Measurements from ENCODE around the gene MLLT3.

The MLLT3 gene

GRCh38 chr9:20507431-20507830 is 114.9 kb downstream of the MLLT3 start:
- DNase-seq = no peak

- DNase-seq = no peak
These were observed 116.0 kb downstream of the MLLT3 start for GRCh38 chr9:20506099-20506900.

- DNase-seq = no peak
These were observed 116.7 kb downstream of the MLLT3 start for GRCh38 chr9:20505574-20505973.

GRCh38 chr9:20504930-20505329 is 117.4 kb downstream of the MLLT3 start:
- no peak for DNase-seq

- no peak for DNase-seq
These were observed 122.2 kb downstream of the MLLT3 start for GRCh38 chr9:20500101-20500500.

GRCh38 chr9:20499013-20499412 is 123.3 kb downstream of the MLLT3 start:
- DNase-seq = no peak

- no peak for DNase-seq
These were observed 126.0 kb downstream of the MLLT3 start for GRCh38 chr9:20496328-20496727.

- DNase-seq = no peak
These were observed 127.2 kb downstream of the MLLT3 start for GRCh38 chr9:20495098-20495497.

GRCh38 chr9:20494035-20494434 is 128.3 kb downstream of the MLLT3 start:
- DNase-seq = no peak

GRCh38 chr9:20492772-20493171 is 129.5 kb downstream of the MLLT3 start:
- no peak for DNase-seq

- no peak for DNase-seq
These were observed 130.7 kb downstream of the MLLT3 start for GRCh38 chr9:20491612-20492011.

- DNase-seq = no peak
These were observed 132.0 kb downstream of the MLLT3 start for GRCh38 chr9:20490246-20490834.

GRCh38 chr9:20488691-20489090 is 133.6 kb downstream of the MLLT3 start:
- no peak for DNase-seq

GRCh38 chr9:20486552-20486951 is 135.7 kb downstream of the MLLT3 start:
- no peak for DNase-seq

- DNase-seq = no peak
These were observed 140.9 kb downstream of the MLLT3 start for GRCh38 chr9:20481437-20481836.

GRCh38 chr9:20480249-20480648 is 142.1 kb downstream of the MLLT3 start:
- no peak for DNase-seq

GRCh38 chr9:20479419-20480155 is 142.7 kb downstream of the MLLT3 start:
- DNase-seq = no peak

- no peak for DNase-seq
These were observed 143.5 kb downstream of the MLLT3 start for GRCh38 chr9:20478786-20479185.

- no peak for DNase-seq
These were observed 144.2 kb downstream of the MLLT3 start for GRCh38 chr9:20477940-20478620.

- DNase-seq = no peak
These were observed 145.3 kb downstream of the MLLT3 start for GRCh38 chr9:20476912-20477521.

- no peak for DNase-seq
These were observed 147.8 kb downstream of the MLLT3 start for GRCh38 chr9:20474496-20474895.

GRCh38 chr9:20473515-20474013 is 148.7 kb downstream of the MLLT3 start:
- no peak for DNase-seq
